ENCODE data around the gene CYP4F22. TPM values are rescaled to one million over a fixed set of nuclear protein-coding genes. Genes with fewer than 3 reads are reported as not detected.
A peak's percentile ranks its signal among the peaks of the same experiment; 100 is the strongest.

CYP4F22 gene
- total RNA-seq, 2 donors from 2014 or later, result 28.9 to 48.1 TPM

GRCh38 chr19:15557223-15557622 lies 48.9 kb downstream of the CYP4F22 start:
- Histone ChIP-seq H3K4me3 (no peak overlapping the region), H3K4me1 (replicated peaks) (no peaks in the 10 kb centered on the region), H3K9me3 (no peaks in the 10 kb centered on the region), H3K36me3 (no peaks in the 10 kb centered on the region), H3K27me3 (replicated peaks; ENCODE audit: insufficient read depth) (no peaks in the 10 kb centered on the region), H3K27ac (no peak overlapping the region)
- no peak for DNase-seq (ENCODE audit: low spot score)
- TF ChIP-seq POLR2A (IDR thresholded peaks at IDR 0.05) (no peak), POLR2AphosphoS5 (IDR thresholded peaks at IDR 0.05) (no peak), CTCF (IDR thresholded peaks at IDR 0.05) (no peak)
- intact Hi-C loops (cut with DNase I), result loop anchor here (2.0 to 10.0 kb wide), 4 partner anchors 102 to 465 kb away; no protein-coding TSS in a partner anchor
- WGBS, result 78% methylated on average over 4 of the region's 4 CpGs

GRCh38 chr19:15562145-15562544 lies 53.8 kb downstream of the CYP4F22 start:
- DNase-seq (ENCODE audit: low spot score), result no peak
- no peak overlapping the region for H3K4me3 ChIP-seq
- H3K36me3 ChIP-seq, result no peaks in the 10 kb centered on the region
- H3K9me3 ChIP-seq, result no peaks in the 10 kb centered on the region
- no peak for TF ChIP-seq POLR2AphosphoS5 (IDR thresholded peaks at IDR 0.05)
- TF ChIP-seq POLR2A (IDR thresholded peaks at IDR 0.05), result no peak
- no peak for TF ChIP-seq CTCF (IDR thresholded peaks at IDR 0.05)
- 89% methylated on average over 4 of the region's 4 CpGs for WGBS
- H3K4me1 ChIP-seq (replicated peaks), result peaks cover 4% of the 10 kb centered on the region
- no peaks in the 10 kb centered on the region for H3K27me3 ChIP-seq (replicated peaks; ENCODE audit: insufficient read depth)
- H3K27ac ChIP-seq, result no peak overlapping the region
- intact Hi-C loops (cut with DNase I), result no loop called here

- DNase-seq (ENCODE audit: low spot score), result no peak
- Histone ChIP-seq H3K27me3 (replicated peaks; ENCODE audit: insufficient read depth) (no peaks in the 10 kb centered on the region), H3K9me3 (no peaks in the 10 kb centered on the region), H3K36me3 (no peaks in the 10 kb centered on the region), H3K4me3 (no peak overlapping the region), H3K27ac (no peak overlapping the region), H3K4me1 (replicated peaks) (peaks cover 4% of the 10 kb centered on the region)
- no peak for TF ChIP-seq POLR2AphosphoS5 (IDR thresholded peaks at IDR 0.05)
- no peak for TF ChIP-seq POLR2A (IDR thresholded peaks at IDR 0.05)
- no peak for TF ChIP-seq CTCF (IDR thresholded peaks at IDR 0.05)
- intact Hi-C loops (cut with DNase I), result no loop called here
- 28% methylated on average over 3 of the region's 3 CpGs for WGBS
Measured at GRCh38 chr19:15562861-15563260, 54.5 kb downstream of the CYP4F22 start.

- H3K9me3 ChIP-seq, result no peaks in the 10 kb centered on the region
- H3K4me3 ChIP-seq, result no peak overlapping the region
- no peaks in the 10 kb centered on the region for H3K36me3 ChIP-seq
- no peak overlapping the region for H3K27ac ChIP-seq
- no peaks in the 10 kb centered on the region for H3K27me3 ChIP-seq (replicated peaks; ENCODE audit: insufficient read depth)
- intact Hi-C loops (cut with DNase I), result no loop called here
- H3K4me1 ChIP-seq (replicated peaks), result peaks cover 4% of the 10 kb centered on the region
- TF ChIP-seq POLR2A (IDR thresholded peaks at IDR 0.05), result peak; percentile 15
- no peak for TF ChIP-seq POLR2AphosphoS5 (IDR thresholded peaks at IDR 0.05)
- peak; percentile 53 for DNase-seq (ENCODE audit: low spot score)
- WGBS, result 17% methylated on average over 3 of the region's 3 CpGs
Measured at GRCh38 chr19:15563325-15563794, 55.0 kb downstream of the CYP4F22 start.

- Histone ChIP-seq H3K4me3 (no peak overlapping the region), H3K27me3 (replicated peaks; ENCODE audit: insufficient read depth) (no peaks in the 10 kb centered on the region), H3K27ac (no peak overlapping the region), H3K36me3 (no peaks in the 10 kb centered on the region), H3K9me3 (no peaks in the 10 kb centered on the region), H3K4me1 (replicated peaks) (peaks cover 4% of the 10 kb centered on the region)
- no peak for DNase-seq (ENCODE audit: low spot score)
- TF ChIP-seq POLR2AphosphoS5 (IDR thresholded peaks at IDR 0.05), result no peak
- no peak for TF ChIP-seq CTCF (IDR thresholded peaks at IDR 0.05)
- no peak for TF ChIP-seq POLR2A (IDR thresholded peaks at IDR 0.05)
- 44% methylated on average over 14 of the region's 14 CpGs for WGBS
- intact Hi-C loops (cut with DNase I), result no loop called here
Measured at GRCh38 chr19:15563931-15564330, 55.6 kb downstream of the CYP4F22 start.

Measured in prostate gland (tissue), 2 donors.